Activated naive CD8-positive, alpha-beta T cell (primary cell): ENCODE measurements around the gene ALDH8A1.

Source experiments
- H3K27ac Mint-ChIP-seq: one replicate; pipeline ENCODE4 v1.8.0; 2021; ENCODE audit warnings: mixed read lengths
- H3K27me3 Mint-ChIP-seq: one replicate; pipeline ENCODE4 v1.8.0; 2021; ENCODE audit warnings: mixed read lengths
- H3K36me3 Mint-ChIP-seq: one replicate; pipeline ENCODE4 v1.8.0; 2021; ENCODE audit warnings: mixed read lengths
- H3K4me1 Mint-ChIP-seq: one replicate; pipeline ENCODE4 v1.8.0; 2021; ENCODE audit warnings: low read depth, mixed read lengths
- H3K4me3 Mint-ChIP-seq: one replicate; pipeline ENCODE4 v1.8.0; 2021; ENCODE audit warnings: mild to moderate bottlenecking, mixed read lengths
- H3K9me3 Mint-ChIP-seq: one replicate; pipeline ENCODE4 v1.8.0; 2021; ENCODE audit warnings: low read depth, mixed read lengths

Gene ALDH8A1

GRCh38 chr6:134880487-134881190 lies 69.3 kb downstream of the ALDH8A1 start:
- H3K9me3 Mint-ChIP-seq: peaks cover under 1% of the 10 kb centered on the region
- no peak overlapping the region for H3K4me3 Mint-ChIP-seq
- no peak overlapping the region for H3K27ac Mint-ChIP-seq
- peaks cover 2% of the 10 kb centered on the region for H3K27me3 Mint-ChIP-seq
- H3K4me1 Mint-ChIP-seq: no peaks in the 10 kb centered on the region
- peaks cover 3% of the 10 kb centered on the region for H3K36me3 Mint-ChIP-seq

- no peak overlapping the region for H3K27ac Mint-ChIP-seq
- H3K4me3 Mint-ChIP-seq: no peak overlapping the region
- peaks cover 12% of the 10 kb centered on the region for H3K4me1 Mint-ChIP-seq
- H3K27me3 Mint-ChIP-seq: no peaks in the 10 kb centered on the region
- H3K36me3 Mint-ChIP-seq: peaks cover 8% of the 10 kb centered on the region
- H3K9me3 Mint-ChIP-seq: peaks cover 4% of the 10 kb centered on the region
Measured at GRCh38 chr6:134878136-134878535, 71.8 kb downstream of the ALDH8A1 start.

GRCh38 chr6:134875367-134875766 lies 74.5 kb downstream of the ALDH8A1 start:
- Mint-ChIP-seq H3K4me1 (peaks cover 20% of the 10 kb centered on the region), H3K36me3 (peaks cover 8% of the 10 kb centered on the region), H3K9me3 (peaks cover 4% of the 10 kb centered on the region), H3K27ac (no peak overlapping the region), H3K4me3 (no peak overlapping the region), H3K27me3 (no peaks in the 10 kb centered on the region)

GRCh38 chr6:134873500-134874388 lies 76.2 kb downstream of the ALDH8A1 start:
- H3K27me3 Mint-ChIP-seq: no peaks in the 10 kb centered on the region
- no peak overlapping the region for H3K27ac Mint-ChIP-seq

GRCh38 chr6:134870677-134871498 lies 79.0 kb downstream of the ALDH8A1 start:
- Mint-ChIP-seq H3K9me3 (peaks cover 4% of the 10 kb centered on the region), H3K4me3 (no peak overlapping the region), H3K4me1 (peaks cover 20% of the 10 kb centered on the region), H3K27me3 (no peaks in the 10 kb centered on the region), H3K27ac (no peak overlapping the region), H3K36me3 (peaks cover 8% of the 10 kb centered on the region)

More at GRCh38 chr6:134873500-134874388, 76.2 kb downstream of the ALDH8A1 start:
- H3K4me1 Mint-ChIP-seq: peaks cover 20% of the 10 kb centered on the region
- H3K9me3 Mint-ChIP-seq: peaks cover 4% of the 10 kb centered on the region
- peak overlapping the region; percentile 74 for H3K4me3 Mint-ChIP-seq
- H3K36me3 Mint-ChIP-seq: peaks cover 8% of the 10 kb centered on the region

- no peak overlapping the region for H3K27ac Mint-ChIP-seq
- peaks cover 13% of the 10 kb centered on the region for H3K4me1 Mint-ChIP-seq
- H3K9me3 Mint-ChIP-seq: no peaks in the 10 kb centered on the region
- H3K27me3 Mint-ChIP-seq: no peaks in the 10 kb centered on the region
- no peak overlapping the region for H3K4me3 Mint-ChIP-seq
- no peaks in the 10 kb centered on the region for H3K36me3 Mint-ChIP-seq
Measured at GRCh38 chr6:134868812-134869211, 81.1 kb downstream of the ALDH8A1 start.
